T-helper 2 cell (primary cell): ENCODE measurements around the gene MAN1C1.

Experiments used
- DNase-seq, 5 experiments: peaks; one replicate each; pipeline versions ENCODE4 v3.0.0 to v3.0.0-alpha.2; 2012 to 2022

Gene MAN1C1

DNA sequence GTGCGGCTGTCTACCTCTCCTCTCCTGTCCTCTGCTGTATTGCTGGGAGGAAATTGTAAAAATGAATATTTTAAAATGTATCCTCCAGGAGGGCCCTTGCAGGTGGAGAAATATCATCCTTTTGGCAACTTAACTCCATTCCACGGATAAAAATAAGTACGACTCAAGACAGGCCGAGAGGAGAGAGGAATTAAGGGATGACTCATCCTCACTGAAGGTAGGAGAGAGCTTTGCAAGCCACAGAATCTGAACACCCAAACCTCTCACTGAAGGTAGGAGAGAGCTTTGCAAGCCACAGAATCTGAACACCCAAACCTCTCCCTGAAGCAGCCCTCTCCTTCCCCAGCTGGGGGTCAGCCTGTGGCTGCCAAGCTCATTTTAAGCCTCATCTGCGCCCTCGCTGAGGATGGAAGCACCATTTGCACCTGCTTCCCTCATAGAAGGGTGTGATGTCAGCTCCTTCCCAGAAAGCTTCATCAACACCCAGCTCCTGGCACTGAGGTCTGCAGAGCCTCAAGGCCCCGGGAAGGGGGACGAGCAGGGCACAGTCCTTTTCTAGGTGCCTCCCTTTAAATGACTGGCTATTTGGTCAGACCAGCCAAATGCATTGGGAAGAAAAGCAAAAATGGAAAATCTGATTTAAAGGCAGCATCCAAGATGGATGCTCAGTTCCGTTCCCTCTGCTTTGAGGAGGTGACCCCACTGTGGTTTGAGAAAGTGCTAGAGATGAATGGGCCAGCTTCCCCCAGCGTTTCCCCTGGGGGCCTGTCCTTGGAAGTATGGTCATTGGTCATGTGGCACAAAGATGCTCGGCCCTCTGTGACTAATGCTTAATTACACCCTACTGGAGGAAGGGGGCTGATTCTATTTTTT lies 170.5 kb downstream of the MAN1C1 start:
- no peak for DNase-seq

DNA sequence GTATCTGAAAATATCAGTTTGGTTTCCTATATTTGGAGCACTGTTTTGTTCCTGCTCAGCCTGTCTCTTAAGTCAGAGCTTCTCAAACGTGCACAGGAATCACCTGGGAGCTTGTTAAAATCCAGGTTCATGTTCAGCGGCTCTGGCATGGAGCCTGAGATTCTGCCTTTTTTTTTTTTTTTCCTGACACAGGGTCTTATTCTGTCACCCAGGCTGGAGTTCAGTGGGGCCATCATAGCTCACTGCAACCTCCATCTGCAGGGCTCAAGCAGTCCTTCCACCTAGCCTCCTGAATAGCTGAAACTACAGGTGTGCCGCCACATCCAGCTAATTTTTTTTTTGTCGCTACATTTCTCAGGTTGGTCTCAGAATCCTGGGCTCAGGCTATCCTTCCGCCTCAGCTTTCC lies 171.2 kb downstream of the MAN1C1 start:
- DNase-seq: no peak

DNA sequence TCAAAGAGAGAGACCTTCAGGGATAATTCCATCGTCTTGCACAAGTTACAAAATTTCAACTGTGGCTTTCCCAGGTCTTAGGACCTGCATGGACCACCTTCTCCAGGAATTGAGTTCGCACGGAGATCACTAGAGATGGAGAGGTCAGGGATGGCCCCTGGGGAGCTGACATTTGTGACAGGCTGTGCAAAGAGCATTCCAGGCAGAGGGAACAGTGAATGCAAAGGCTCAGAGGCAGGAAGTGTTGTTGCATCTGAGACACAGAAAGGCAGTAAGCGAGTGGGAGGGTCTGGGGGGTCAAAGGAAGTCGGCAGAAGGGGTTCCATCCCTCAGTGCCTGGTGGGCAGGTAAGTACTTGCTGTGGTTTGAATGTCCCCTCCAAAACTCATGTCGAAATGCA lies 173.9 kb downstream of the MAN1C1 start:
- DNase-seq: no peak

DNA sequence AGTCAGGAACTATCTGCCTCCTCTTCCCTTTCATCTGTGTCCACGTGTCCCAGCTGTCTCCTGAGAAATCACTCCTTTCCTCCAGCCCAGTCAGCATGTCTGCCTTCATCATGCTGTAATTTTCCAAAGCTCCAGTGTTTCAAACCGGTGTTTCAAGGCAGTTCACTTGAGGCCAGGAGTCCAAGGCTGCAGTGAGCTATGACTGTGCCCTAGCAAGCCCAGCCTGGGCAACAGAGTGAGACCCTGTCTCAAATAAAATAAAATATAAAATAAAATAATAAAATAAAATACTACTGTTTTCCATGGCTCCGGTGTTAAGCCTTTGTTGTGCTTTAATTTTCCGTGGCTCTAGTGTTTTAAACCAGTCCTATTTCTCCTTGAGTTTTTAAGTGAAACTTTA lies 175.5 kb downstream of the MAN1C1 start:
- DNase-seq: no peak

DNA sequence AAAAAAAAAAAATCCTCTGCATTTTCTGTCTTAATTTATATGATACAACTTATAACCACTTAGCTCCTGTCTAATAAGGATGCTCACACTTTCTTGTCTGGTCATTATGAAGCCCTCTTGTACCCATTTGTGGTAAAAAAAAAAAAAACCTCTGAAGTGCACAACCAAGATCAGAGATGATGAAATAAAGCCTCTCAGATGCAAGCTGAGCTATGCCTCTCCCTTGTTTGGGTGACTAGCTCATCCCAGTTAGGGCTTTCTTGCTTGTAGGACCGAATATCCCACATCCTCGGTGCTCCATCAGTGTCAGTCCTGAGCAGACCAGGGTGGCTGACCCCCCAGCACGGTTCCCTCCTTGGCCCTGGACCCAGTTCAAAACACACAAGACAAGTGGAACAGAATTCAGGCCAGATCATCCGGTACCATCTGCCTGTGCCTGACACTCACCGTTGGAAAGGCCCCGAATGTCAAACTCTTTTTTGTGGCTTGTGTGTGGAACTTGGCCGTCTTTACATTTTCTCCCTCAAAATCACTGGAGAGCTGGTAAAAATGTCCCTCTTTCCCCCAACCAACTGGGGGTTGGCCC lies 177.1 kb downstream of the MAN1C1 start:
- DNase-seq: no peak

DNA sequence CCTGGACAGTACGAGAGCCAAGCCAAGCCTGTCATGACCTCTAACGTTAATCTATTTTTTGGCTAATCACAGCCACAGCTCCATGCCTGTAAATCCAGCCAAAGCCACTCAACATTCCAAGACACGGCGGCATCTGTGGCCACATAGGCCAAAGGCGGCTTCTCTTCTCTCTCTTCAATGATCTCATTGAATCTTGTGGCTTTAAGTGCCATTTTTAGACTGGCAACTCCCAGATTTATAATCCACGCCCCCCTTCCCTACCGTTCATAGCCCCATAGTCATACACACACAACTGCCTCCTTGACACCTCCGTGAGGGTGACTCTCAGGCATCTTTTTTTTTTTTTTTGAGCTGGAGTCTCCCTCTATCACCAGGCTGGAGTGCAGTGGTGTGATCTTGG lies 177.7 kb downstream of the MAN1C1 start:
- DNase-seq: no peak

DNA sequence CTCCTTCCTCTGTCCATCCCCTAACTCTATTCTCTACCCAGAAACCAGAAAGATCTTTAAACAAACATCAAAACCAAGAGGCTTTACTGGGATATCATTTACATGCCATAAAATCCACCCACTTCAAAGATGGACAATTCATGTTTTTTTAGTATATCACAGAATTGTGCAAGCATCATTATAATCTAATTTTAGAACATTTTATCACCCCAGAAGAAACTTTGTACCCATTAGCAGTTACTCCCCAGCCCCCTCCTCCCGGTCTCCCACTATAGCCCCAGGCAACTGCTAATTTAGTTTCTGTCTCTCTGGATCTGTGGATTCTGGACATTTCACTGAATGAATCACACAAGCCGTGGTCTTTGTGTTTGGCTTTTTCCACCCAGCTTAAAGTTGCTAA lies 178.6 kb downstream of the MAN1C1 start:
- no peak for DNase-seq

DNA sequence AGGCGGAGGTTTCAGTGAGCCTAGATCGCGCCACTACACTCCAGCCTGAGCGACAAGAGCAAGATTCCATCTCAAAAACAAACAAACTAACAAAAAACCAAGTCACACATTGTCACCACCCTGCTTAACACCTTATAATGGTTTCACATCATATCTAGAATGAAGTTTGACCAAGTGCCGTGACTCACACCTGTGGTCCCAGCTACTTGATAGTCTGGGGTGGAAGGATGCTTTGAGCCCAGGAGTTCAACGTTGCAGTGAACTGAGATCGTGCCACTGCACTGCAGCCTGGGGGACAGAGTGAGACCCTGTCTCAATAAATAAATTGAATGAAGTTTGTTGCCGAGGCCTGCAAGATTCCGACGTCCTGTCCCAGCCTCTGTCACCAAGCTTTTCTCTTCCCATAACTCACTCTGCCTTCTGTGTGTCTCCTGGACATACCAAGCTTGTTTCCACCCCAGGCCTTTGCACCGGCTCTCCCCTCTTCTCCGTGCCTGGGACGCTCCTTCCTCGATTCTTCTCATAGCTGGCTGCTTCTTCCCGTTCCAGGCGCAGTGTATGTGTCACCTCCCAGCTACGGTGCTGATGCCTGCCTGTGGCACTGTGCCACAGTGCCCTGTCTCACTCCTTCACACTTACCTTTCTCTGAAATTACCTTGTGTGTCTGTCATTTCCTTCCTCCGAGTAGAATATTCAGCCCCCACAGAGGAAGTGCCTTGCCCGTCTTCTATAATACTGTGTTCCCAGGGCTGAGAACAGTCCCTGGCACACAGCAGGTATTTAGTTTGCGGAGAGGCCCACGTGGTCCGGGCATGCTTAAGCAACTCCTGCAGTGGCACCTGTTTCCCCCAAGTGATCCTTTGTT lies 179.6 kb downstream of the MAN1C1 start:
- DNase-seq: peak in 3 of 5 experiments; percentile 25 to 70 (median 31)

DNA sequence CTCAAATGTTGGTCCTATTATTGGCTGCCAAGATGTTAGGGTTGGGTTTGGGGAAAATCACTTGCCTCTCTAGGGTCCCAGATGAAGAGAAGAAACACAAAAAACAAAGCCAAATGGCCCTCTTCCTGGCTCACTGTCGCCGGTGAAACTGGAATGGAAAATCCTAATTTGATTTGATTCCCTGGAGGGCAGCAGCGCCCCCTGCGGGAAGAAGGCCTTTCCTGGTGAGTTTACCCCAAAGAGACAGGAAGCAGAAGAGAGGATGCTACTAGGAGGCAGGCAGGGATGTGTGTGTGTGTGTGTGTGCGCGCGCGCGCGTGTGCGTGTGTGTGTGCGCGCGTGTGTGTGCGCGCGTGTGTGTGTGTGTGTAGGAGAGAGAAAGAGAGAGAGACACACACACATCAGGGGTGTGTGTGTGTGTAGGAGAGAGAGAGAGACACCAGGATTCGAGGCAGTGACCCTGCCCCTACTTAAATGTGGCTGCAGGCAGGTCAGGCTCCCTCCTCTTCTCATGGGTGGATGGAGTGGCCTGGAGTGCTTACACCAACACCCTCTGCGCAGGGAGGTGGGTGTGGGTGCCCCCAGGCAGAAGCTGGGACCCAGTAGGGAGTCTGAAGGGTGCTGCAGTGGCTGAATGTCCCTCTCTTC lies 180.3 kb downstream of the MAN1C1 start:
- DNase-seq: peak; percentile 66 to 84 (median 74)

DNA sequence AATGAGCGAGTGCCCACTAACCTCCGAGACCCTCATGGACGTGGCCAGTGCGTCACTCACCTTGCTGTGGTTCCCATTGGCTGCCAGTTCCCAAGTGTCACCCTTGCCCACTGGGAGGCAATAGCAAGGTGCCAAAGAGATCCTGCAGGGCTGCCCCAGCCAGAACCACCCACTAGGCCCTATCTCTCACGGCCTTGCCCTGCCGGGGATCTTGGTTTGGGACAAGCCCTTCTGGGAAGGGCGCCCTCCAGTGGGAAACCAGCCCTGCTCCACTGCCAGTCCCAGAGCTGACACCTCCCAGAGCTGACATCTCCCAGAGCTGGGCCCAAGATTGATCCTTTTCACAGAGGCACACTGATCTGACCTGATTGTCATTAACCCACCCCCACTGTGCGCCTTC lies 181.3 kb downstream of the MAN1C1 start:
- DNase-seq: peak in 1 of 5 experiments; percentile 17

DNA sequence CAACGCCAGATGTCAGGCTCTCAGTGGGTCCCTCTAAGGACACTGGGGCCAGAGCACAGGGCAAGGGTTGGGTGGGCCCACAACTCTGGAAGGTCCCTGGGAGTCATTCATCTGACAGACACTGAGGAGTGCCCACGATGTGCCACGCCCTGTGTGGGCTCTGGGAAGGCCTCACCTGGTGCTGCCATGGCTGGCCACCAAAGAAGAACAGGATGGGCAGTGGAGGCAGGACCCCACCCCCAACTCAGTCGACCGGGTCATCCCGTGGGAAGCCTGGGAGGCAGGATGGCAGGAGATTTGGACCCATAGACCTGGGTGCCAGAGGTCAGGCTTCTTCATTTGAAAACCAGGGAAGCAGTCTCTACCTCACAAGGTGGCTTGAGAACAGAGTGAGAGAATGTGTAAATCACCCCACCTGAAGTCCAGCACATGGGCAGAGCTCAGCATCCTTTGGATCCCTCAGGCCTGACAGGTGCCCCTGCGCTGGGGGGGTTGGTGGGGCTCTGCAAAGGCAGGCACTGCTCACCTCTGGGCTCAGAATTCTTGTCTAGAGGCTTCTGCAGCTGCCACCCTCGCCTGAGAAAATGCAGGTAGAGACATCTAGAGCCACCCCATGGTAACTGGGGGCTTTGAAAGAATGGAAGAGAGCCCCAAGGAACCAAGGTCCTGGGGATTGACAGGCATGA lies 182.2 kb downstream of the MAN1C1 start:
- no peak for DNase-seq

DNA sequence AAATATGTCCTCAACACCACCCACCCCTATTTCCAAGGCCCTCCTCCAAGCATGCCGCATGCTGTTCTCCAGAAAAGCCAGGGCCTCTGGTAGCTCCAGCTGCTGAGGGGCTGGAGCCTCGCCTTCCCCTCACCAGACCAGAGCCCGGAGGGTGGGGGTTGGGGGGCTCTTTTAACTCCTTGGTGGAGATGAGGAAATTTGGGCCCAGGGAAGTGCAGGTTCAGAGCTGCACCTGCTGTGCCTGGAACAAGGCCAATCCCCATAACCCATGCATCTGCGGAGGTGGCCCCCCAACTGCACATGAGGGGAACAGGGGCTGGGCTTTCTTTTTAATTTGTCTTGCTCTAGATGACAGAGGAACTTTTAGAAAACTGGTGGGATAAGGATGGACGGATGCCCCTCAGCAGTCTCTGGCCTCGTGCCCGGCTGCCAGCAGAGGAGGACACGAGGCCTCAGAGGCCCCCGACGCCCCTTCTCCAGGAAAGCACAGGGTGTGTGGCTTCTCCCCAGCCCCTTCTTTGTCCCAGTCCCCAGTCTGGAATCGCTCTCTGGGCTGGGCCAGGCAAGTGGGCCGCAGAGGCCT lies 182.9 kb downstream of the MAN1C1 start:
- no peak for DNase-seq

DNA sequence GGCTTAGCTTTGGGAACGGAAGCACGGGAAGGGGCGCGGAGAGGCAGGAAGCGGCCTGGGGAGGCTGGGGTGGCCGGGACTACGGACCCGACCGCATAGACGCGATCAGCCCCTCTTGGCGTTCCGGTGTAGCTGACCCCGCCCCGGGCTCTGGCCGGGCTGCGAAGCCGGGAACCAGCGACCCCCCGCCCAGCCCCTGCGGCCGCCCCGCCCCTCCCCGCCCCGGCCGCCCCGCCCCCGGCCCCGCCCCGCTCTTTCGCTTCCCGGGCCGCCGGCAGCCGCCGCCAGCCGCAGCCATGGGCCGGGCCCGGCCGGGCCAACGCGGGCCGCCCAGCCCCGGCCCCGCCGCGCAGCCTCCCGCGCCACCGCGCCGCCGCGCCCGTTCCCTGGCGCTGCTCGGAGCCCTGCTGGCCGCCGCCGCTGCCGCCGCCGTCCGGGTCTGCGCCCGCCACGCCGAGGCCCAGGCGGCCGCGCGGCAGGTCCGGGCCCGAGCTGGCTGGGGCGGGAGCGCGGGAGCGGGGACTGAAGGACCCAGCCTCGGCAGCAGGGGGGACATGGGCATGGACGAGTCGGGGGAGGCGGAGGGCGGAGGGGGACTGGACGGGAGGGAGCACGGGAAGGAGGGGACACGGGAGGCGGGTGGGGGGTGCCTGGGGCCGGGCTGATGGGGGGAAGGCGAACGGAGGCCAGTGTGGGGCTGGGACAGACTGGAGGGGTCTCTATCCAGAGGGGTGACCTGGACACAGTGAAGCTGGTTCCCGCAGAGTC lies 183.5 kb downstream of the MAN1C1 start, which contains the start of gene SELENON:
Gene SELENON (plus strand): TSS at position 259 of the 768 bp plus-strand sequence. CDS start 38 bp downstream, at position 297.
- DNase-seq: peak in 1 of 5 experiments; percentile 15

DNA sequence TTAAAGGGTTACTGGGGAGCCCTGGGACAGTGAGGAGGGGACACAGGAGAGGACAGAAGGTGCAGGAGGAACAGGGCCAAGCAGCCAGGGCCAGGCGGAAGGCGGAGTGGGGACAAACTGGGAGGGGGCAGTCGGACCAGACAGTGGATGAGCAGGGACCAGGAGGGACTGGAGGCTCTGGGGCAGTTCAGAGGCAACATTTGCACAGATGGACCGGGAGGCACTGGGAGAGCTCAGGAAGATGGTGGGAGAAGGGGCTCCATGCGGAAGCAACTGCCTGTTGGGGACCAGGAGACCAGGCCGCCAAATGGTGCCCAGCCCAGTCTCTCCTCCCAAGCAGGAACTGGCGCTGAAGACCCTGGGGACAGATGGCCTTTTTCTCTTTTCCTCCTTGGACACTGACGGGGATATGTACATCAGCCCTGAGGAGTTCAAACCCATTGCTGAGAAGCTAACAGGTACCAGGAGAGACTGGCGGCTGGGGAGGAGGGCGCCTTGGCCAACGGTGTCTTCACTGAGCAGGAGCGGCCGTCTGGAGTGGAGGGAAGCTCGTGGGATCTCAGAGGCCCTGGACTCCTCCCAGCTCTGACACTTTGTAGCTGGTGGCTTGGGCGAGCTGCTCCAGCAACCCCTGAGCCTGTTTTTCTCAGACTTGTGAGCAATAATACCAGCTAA lies 184.2 kb downstream of the MAN1C1 start:
- DNase-seq: no peak

DNA sequence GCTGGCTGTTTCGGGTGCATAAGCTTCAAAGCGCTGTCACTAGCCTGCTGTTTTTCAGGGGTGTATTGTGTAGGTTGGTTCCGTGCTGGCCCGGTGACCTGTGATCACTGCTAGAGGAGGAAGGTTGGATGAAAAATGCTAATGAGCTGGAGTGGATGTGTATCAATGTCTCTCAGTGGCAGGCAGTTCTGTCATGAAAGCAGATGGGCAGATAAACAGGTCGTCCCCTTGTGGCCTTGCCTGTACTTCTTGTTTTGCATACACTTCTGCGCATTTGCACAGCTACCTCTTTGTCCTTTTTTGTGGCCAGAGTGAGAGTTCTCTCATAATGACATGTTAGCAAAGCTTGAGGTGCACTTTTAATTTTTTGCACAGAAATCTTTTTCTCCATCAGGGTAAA lies 186.3 kb downstream of the MAN1C1 start:
- DNase-seq: peak in 1 of 5 experiments; percentile 79

DNA sequence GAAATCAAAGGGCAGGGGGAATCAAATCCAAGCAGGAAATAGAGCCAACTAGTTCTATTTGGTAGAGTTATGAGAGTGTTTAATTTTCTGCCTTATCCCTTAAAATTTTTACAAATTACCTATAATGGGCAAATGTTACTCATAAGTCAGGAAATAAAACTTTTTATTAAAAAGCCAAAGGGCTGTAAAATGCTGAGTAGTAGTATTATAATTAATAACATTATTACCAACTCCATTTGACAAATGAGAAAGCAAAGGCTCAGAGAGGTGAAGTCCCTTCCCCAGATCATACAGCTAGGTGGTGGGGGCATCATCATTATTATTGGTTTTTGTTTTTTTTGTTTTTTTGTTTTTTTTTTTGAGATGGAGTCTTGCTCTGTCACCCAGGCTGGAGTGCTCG lies 186.8 kb downstream of the MAN1C1 start:
- DNase-seq: no peak

DNA sequence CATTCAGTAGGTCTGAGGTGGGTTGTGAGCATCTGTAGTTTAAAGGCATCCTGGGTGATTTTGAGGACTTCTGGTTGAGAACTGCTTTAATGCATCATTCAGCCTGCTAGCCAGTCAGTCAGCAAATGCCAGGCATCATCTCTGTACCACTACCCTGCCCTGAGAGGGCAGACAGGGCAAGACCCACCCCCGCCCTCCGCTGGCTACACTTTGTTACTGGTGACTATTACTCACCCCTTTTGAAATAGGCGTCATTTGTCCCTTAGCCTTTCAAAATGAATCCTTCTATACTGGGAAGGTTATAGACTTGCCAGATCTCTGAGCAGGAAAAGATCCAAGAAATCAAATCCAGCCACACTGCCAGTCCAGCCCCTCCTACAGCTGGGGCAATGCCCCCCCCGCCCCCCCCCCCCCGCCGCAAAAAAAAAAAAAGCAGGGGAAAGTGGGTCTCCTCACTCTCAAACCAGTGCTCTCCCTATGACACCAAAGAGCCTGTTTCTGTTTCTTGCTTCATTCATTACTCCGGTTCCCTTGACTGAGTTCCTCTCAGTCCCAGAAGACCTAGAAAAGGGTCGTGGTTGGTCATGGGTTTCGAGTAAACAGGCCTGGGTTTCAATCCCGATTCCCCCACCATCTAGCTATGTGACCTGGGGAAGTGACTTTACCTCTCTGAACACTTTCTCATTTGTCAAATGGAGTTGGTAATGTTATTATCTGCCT lies 187.8 kb downstream of the MAN1C1 start:
- no peak for DNase-seq

DNA sequence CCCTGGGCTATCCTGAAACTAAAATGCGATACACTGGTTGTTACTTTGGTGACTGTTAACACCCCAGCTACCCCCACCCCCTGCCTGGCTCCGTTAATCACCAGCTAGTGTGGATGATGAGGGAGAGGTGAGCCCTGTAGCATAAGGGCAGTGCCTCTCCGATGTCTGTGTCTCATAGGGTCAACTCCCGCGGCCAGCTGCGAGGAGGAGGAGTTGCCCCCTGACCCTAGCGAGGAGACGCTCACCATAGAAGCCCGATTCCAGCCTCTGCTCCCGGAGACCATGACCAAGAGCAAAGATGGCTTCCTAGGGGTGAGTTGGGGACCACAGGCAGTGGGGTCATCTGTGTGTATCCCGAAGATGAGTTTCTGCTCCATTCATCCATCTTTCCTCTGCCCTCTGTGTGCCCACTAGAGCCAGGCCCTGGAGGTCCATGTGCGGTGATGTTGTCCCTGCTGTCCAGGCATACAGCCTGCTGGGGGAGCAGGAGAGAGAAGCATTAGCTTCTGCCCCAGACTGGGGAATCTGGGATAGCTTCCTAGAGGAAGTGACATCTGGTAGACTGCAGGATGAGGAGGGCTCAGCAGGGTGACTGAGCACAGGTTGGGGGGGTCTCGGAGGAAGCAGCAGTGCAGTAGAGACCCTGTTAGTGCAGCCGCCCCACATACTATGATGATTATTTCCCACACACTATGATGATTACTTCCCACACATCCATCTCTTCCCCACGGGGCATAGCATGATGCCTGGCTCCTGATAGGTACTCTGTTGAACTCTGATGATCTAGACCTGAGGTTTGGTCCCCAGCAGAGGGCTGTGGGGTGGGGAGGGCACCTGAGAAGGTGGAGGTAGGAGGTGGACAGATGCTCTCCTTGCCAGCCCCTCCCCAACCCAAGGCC lies 188.6 kb downstream of the MAN1C1 start:
- DNase-seq: no peak

DNA sequence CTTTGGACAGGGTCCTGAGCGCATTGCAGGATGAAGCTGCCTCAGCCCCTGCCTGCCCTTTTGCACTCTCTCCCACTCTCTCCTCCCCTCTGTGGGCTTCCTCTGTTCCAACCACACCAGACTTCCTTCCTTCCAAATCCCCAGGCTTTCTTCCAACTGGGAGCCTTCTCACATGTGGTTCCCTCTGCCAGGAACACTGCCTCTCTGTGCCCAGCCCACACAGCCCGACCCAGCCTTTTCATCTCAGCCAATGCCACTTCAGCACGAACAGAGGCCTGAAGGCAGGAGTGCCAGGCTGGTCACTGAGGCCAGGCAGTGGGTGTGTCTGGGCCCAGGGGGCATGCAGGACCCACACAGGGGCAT lies 189.3 kb downstream of the MAN1C1 start:
- no peak for DNase-seq
